Liver (tissue), 3 donors: ENCODE results near the gene PADI6.

Experiments
- ATF3 ChIP-seq: IDR thresholded peaks from 2 replicates; pipeline ENCODE4 v1.6.1; 2016; ENCODE audit warnings: antibody characterized with exemption
- CTCF ChIP-seq: fragments of 150-350 bp; IDR thresholded peaks from 2 replicates; pipeline ENCODE4 v1.5.1; 2017; ENCODE audit warnings: improper control_type of control experiment, low read depth, low read length; ENCODE audit not compliant: missing input control
- MAX ChIP-seq: IDR thresholded peaks from 2 replicates; pipeline ENCODE4 v1.6.1; 2016; ENCODE audit warnings: antibody characterized with exemption
- NR2F2 ChIP-seq: IDR thresholded peaks from 2 replicates; pipeline ENCODE4 v1.6.1; 2016; ENCODE audit warnings: antibody characterized with exemption
- RAD21 ChIP-seq, 2 donors: IDR thresholded peaks; 2 replicates each; pipeline ENCODE4 v1.6.1; 2016; ENCODE audit warnings: antibody characterized with exemption in 2 of 2, mild to moderate bottlenecking in 2 of 2
- REST ChIP-seq: IDR thresholded peaks from 2 replicates; pipeline ENCODE4 v1.6.1; 2016; ENCODE audit warnings: antibody characterized with exemption, mild to moderate bottlenecking
- SP1 ChIP-seq: IDR thresholded peaks from 2 replicates; pipeline ENCODE4 v1.6.1; 2018; ENCODE audit warnings: antibody characterized with exemption, mild to moderate bottlenecking
- TAF1 ChIP-seq: conservative IDR thresholded peaks from 2 replicates; pipeline ENCODE4 v1.6.1; 2016; ENCODE audit warnings: antibody characterized with exemption, mild to moderate bottlenecking
- YY1 ChIP-seq: IDR thresholded peaks from 2 replicates; pipeline ENCODE4 v1.6.1; 2016; ENCODE audit warnings: antibody characterized with exemption, mild to moderate bottlenecking
- ZBTB33 ChIP-seq: IDR thresholded peaks from 2 replicates; pipeline ENCODE4 v1.6.1; 2016; ENCODE audit warnings: antibody characterized with exemption
- donor health status: healthy.
- donor health status: healthy.

- no peak for TF ChIP-seq CTCF
- no peak for TF ChIP-seq ATF3
- TF ChIP-seq MAX, result no peak
- TF ChIP-seq RAD21 (IDR thresholded peaks at IDR 0.05), result no peak
- no peak for TF ChIP-seq REST
- no peak for TF ChIP-seq ZBTB33
- TF ChIP-seq NR2F2, result no peak
- TF ChIP-seq TAF1, result no peak
- no peak for TF ChIP-seq SP1
- TF ChIP-seq YY1, result no peak
These were observed 68.3 kb downstream of the PADI6 start for GRCh38 chr1:17440074-17440826.
